IPS-18a (cell line): ENCODE measurements around the gene PACC1.

ENCODE experiments used
- H3K27ac ChIP-seq: one replicate; pipeline ENCODE4 v1.5.1; 2013; ENCODE audit warnings: low read length
- H3K27me3 ChIP-seq: one replicate; pipeline ENCODE4 v1.6.1; 2013; ENCODE audit warnings: mild to moderate bottlenecking, low read length; ENCODE audit not compliant: control insufficient read depth, insufficient read depth
- H3K36me3 ChIP-seq: one replicate; pipeline ENCODE4 v1.6.1; 2013; ENCODE audit warnings: low read depth, low read length; ENCODE audit not compliant: control insufficient read depth
- H3K4me1 ChIP-seq: one replicate; pipeline ENCODE4 v1.6.1; 2013; ENCODE audit warnings: low read depth, low read length; ENCODE audit not compliant: control insufficient read depth
- H3K4me3 ChIP-seq: one replicate; pipeline ENCODE4 v1.5.1; 2013; ENCODE audit warnings: low read length
- H3K9ac ChIP-seq: one replicate; pipeline ENCODE4 v1.6.1; 2013; ENCODE audit warnings: mild to moderate bottlenecking, low read length, moderate library complexity
- H3K9me3 ChIP-seq: one replicate; pipeline ENCODE4 v1.6.1; 2013; ENCODE audit warnings: low read depth, low read length; ENCODE audit not compliant: control insufficient read depth

Gene PACC1

GRCh38 chr1:212414328-212415106, at the start of gene PACC1:
Gene PACC1 (minus strand): TSS chr1:212414886. CDS start chr1:212414757, 129 bp downstream.
- peak within 1 kb of the TSS; percentile 52 for H3K9ac ChIP-seq
- H3K27ac ChIP-seq, result no peak within 1 kb of the TSS
- peaks cover 19% of the 10 kb centered on the region for H3K36me3 ChIP-seq
- H3K4me3 ChIP-seq, result peak within 1 kb of the TSS; percentile 84
- peaks cover 10% of the 10 kb centered on the region for H3K27me3 ChIP-seq
- H3K9me3 ChIP-seq, result no peaks in the 10 kb centered on the region
- peaks cover 8% of the 10 kb centered on the region for H3K4me1 ChIP-seq

- no peak overlapping the region for H3K4me3 ChIP-seq
- H3K27ac ChIP-seq, result no peak overlapping the region
- H3K4me1 ChIP-seq, result no peaks in the 10 kb centered on the region
- H3K9ac ChIP-seq, result no peak overlapping the region
- no peaks in the 10 kb centered on the region for H3K27me3 ChIP-seq
- no peaks in the 10 kb centered on the region for H3K36me3 ChIP-seq
- H3K9me3 ChIP-seq, result no peaks in the 10 kb centered on the region
Measured at GRCh38 chr1:212463565-212464285, 49.0 kb upstream of the PACC1 start.

GRCh38 chr1:212461916-212462660, 47.4 kb upstream of the PACC1 start:
- Histone ChIP-seq H3K27ac (no peak overlapping the region), H3K9me3 (no peaks in the 10 kb centered on the region), H3K27me3 (no peaks in the 10 kb centered on the region), H3K36me3 (no peaks in the 10 kb centered on the region), H3K4me3 (no peak overlapping the region), H3K4me1 (no peaks in the 10 kb centered on the region), H3K9ac (no peak overlapping the region)

- H3K27ac ChIP-seq, result no peak overlapping the region
- H3K4me3 ChIP-seq, result no peak overlapping the region
- no peaks in the 10 kb centered on the region for H3K4me1 ChIP-seq
- H3K9me3 ChIP-seq, result no peaks in the 10 kb centered on the region
- no peaks in the 10 kb centered on the region for H3K27me3 ChIP-seq
- H3K36me3 ChIP-seq, result no peaks in the 10 kb centered on the region
- H3K9ac ChIP-seq, result no peak overlapping the region
Measured at GRCh38 chr1:212460376-212460775, 45.7 kb upstream of the PACC1 start.

- Histone ChIP-seq H3K4me1 (no peaks in the 10 kb centered on the region), H3K9me3 (no peaks in the 10 kb centered on the region)
Measured at GRCh38 chr1:212459656-212460055, 45.0 kb upstream of the PACC1 start.

GRCh38 chr1:212458817-212459216, 44.1 kb upstream of the PACC1 start:
- Histone ChIP-seq H3K4me1 (no peaks in the 10 kb centered on the region), H3K4me3 (no peak overlapping the region), H3K27me3 (no peaks in the 10 kb centered on the region), H3K9ac (no peak overlapping the region), H3K9me3 (no peaks in the 10 kb centered on the region), H3K27ac (no peak overlapping the region), H3K36me3 (no peaks in the 10 kb centered on the region)

More at GRCh38 chr1:212459656-212460055, 45.0 kb upstream of the PACC1 start:
- Histone ChIP-seq H3K27ac (no peak overlapping the region), H3K9ac (no peak overlapping the region), H3K4me3 (no peak overlapping the region), H3K27me3 (no peaks in the 10 kb centered on the region), H3K36me3 (no peaks in the 10 kb centered on the region)

GRCh38 chr1:212457740-212458338, 43.2 kb upstream of the PACC1 start:
- Histone ChIP-seq H3K27me3 (no peaks in the 10 kb centered on the region), H3K9ac (no peak overlapping the region), H3K4me3 (no peak overlapping the region)

GRCh38 chr1:212455803-212456528, 41.3 kb upstream of the PACC1 start:
- Histone ChIP-seq H3K27ac (no peak overlapping the region), H3K36me3 (no peaks in the 10 kb centered on the region), H3K27me3 (no peaks in the 10 kb centered on the region), H3K4me1 (no peaks in the 10 kb centered on the region), H3K9me3 (no peaks in the 10 kb centered on the region), H3K9ac (no peak overlapping the region), H3K4me3 (no peak overlapping the region)

More at GRCh38 chr1:212457740-212458338, 43.2 kb upstream of the PACC1 start:
- no peak overlapping the region for H3K27ac ChIP-seq
- H3K4me1 ChIP-seq, result no peaks in the 10 kb centered on the region
- H3K9me3 ChIP-seq, result no peaks in the 10 kb centered on the region
- no peaks in the 10 kb centered on the region for H3K36me3 ChIP-seq

- Histone ChIP-seq H3K4me1 (no peaks in the 10 kb centered on the region), H3K36me3 (no peaks in the 10 kb centered on the region), H3K27me3 (no peaks in the 10 kb centered on the region), H3K4me3 (no peak overlapping the region), H3K9ac (no peak overlapping the region), H3K27ac (no peak overlapping the region), H3K9me3 (no peaks in the 10 kb centered on the region)
Measured at GRCh38 chr1:212455401-212455800, 40.7 kb upstream of the PACC1 start.

- H3K27ac ChIP-seq, result no peak overlapping the region
- H3K4me3 ChIP-seq, result no peak overlapping the region
- no peaks in the 10 kb centered on the region for H3K36me3 ChIP-seq
- H3K4me1 ChIP-seq, result no peaks in the 10 kb centered on the region
- H3K9ac ChIP-seq, result no peak overlapping the region
- no peaks in the 10 kb centered on the region for H3K9me3 ChIP-seq
- H3K27me3 ChIP-seq, result no peaks in the 10 kb centered on the region
Measured at GRCh38 chr1:212454741-212455140, 40.1 kb upstream of the PACC1 start.
